Measurements from ENCODE around the gene USP6. TPM values are rescaled to one million over a fixed set of nuclear protein-coding genes. Genes with fewer than 3 reads are reported as not detected.
"Not testable (repeated sequence)": the region's sequence is repeated elsewhere in the genome, so short reads cannot be mapped to it uniquely, and the experiment has no call there.

Gene USP6
- polyA plus RNA-seq: under 1 TPM; 0.02 to 0.04 TPM

DNA sequence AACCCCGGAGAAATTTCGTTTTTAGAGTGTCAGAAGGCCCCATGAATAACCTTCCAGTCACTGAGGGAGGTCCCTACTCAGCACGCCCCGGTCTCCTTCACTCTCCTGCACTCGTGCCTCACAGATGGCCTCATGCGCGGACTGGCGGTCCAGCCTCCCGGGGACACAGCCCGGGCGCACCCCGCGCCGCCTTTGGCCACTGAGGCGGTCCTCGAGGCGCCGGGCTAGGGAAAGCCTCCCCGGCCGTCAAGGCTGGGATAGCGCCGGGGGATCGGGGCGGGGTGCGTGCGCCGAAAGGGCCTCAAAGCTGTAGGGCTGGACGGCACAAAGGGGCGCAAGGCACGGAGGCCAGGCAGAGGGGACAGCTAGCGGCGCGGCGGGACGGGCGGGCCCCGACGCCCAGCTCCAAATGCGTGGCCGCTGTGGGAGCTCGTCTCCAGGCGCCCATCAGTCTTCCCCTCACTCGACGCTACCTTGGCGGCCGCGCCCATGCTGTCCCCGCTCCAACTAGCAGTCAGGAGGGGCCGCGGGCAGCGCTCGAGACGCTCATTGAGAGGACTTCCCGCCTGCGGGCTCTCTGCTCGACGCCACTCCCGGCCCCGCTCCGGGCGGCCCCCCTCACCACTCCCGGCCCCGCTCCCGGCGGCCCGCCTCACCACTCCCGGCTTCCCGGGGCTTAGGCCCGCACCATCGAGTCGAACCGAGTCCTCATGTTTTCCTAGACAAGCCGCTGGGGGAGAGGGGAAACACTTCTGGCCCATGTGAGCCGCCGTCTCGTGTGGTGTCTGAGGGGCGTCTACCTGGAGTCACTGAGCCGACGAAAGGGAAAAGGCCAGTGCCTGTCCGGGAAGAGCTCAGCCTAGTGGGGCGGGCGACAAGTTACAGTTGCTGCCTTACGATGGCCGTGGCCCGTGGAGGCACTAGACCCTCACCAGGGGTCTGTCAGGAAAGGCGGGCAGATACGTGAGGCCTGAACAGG, at the start of gene USP6:
Gene USP6 (plus strand): TSS at position 360 of the 979 bp plus-strand sequence. CDS start 14,336 bp downstream, outside the sequence.
- 24 to 27% methylated on average over 84 to 87 of the region's 87 CpGs for WGBS, 2 donors
- H3K9me3 ChIP-seq (ENCODE audit: control insufficient read depth in 2 of 2, insufficient read depth in 1 of 2, low read depth in 1 of 2, low read length in 1 of 2): peaks cover 0 to 12% of the 10 kb centered on the region in 2 donors
- H3K27me3 ChIP-seq (ENCODE audit: control insufficient read depth in 1 of 2, insufficient read depth in 2 of 2, low read length in 2 of 2): peaks cover 0 to 12% of the 10 kb centered on the region in 2 donors
- H3K4me3 ChIP-seq (ENCODE audit: low read depth in 1 of 2, low read length in 2 of 2): no peak within 1 kb of the TSS
- H3K4me1 ChIP-seq (ENCODE audit: control insufficient read depth in 2 of 2, insufficient read depth in 2 of 2, low read length in 1 of 2): peaks cover 0 to 2% of the 10 kb centered on the region in 2 donors
- H3K36me3 ChIP-seq (ENCODE audit: control insufficient read depth in 2 of 2, insufficient read depth in 2 of 2, low read length in 1 of 2): no peaks in the 10 kb centered on the region
- no peak within 1 kb of the TSS for H3K27ac ChIP-seq (ENCODE audit: low read depth in 2 of 2, low read length in 1 of 2)

DNA sequence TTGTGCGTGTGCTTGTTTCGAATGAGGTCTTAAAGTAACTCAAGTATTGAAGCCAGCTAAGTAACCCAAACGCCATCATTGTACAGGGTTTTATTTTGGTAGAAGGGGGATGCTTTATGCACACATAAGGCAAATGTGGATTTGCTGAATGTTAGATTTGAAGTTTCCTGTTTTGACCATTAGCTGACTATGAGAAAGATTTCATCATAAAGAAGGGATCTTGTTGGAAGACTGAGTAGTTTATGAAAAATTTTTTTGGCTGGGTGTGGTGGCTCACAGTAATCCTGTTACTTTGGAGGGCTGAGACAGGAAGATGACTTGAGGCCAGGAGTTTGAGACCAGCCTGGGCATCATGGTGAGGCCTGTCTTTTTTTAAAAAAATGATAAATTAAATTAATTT, 47.6 kb upstream of the USP6 start:
- H3K36me3 ChIP-seq (ENCODE audit: control insufficient read depth in 2 of 2, insufficient read depth in 2 of 2, low read length in 1 of 2): no peaks in the 10 kb centered on the region
- no peaks in the 10 kb centered on the region for H3K9me3 ChIP-seq (ENCODE audit: control insufficient read depth in 2 of 2, insufficient read depth in 1 of 2, low read depth in 1 of 2, low read length in 1 of 2)
- no peak overlapping the region for H3K4me3 ChIP-seq (ENCODE audit: low read depth in 1 of 2, low read length in 2 of 2)
- no peaks in the 10 kb centered on the region for H3K27me3 ChIP-seq (ENCODE audit: control insufficient read depth in 1 of 2, insufficient read depth in 2 of 2, low read length in 2 of 2)
- no peak overlapping the region for H3K27ac ChIP-seq (ENCODE audit: low read depth in 2 of 2, low read length in 1 of 2)
- 87 to 94% methylated on average over 3 of the region's 3 CpGs for WGBS, 2 donors
- no peaks in the 10 kb centered on the region for H3K4me1 ChIP-seq (ENCODE audit: control insufficient read depth in 2 of 2, insufficient read depth in 2 of 2, low read length in 1 of 2)

DNA sequence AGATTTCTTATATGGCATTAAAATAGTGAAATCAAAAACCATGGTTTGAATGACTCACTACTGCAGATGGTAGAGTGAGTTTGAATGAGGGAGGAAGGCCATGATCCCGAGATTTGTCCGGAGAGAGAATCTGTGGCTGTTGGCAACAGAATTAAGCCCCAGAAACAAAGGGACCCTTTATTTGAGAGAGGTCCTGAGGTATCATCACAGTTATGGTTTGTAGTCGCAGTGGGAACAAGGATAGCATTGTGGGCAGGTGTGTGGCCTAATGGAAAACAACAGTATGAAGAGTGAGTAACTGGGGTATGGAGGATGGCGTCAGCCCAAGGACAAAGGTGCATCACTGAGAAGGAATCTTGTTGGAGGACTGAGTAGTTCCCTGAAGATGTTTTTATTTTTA, 46.1 kb upstream of the USP6 start:
- no peaks in the 10 kb centered on the region for H3K27me3 ChIP-seq (ENCODE audit: control insufficient read depth in 1 of 2, insufficient read depth in 2 of 2, low read length in 2 of 2)
- H3K27ac ChIP-seq (ENCODE audit: low read depth in 2 of 2, low read length in 1 of 2): no peak overlapping the region
- no peaks in the 10 kb centered on the region for H3K4me1 ChIP-seq (ENCODE audit: control insufficient read depth in 2 of 2, insufficient read depth in 2 of 2, low read length in 1 of 2)
- no peak overlapping the region for H3K4me3 ChIP-seq (ENCODE audit: low read depth in 1 of 2, low read length in 2 of 2)
- 74 to 90% methylated on average over 4 of the region's 4 CpGs for WGBS, 2 donors
- no peaks in the 10 kb centered on the region for H3K36me3 ChIP-seq (ENCODE audit: control insufficient read depth in 2 of 2, insufficient read depth in 2 of 2, low read length in 1 of 2)
- H3K9me3 ChIP-seq (ENCODE audit: control insufficient read depth in 2 of 2, insufficient read depth in 1 of 2, low read depth in 1 of 2, low read length in 1 of 2): no peaks in the 10 kb centered on the region

DNA sequence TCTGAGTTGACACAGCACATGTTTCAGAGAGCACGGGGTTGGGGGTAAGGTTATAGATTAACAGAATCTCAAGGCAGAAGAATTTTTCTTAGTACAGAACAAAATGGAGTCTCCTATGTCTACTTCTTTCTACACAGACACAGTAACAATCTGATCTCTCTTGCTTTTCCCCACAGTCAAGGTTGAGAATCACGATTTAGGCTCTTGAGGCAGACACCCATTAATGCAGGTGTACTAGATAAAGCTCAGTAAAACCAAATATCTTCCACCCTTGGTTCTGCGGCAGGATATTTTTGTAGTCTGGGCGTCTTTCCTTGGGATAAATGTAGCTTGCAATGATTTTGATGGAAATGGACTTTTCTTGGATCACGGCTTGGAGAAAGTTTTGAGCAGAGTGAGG, 40.4 kb upstream of the USP6 start:
- not testable (repeated sequence) for H3K4me3 ChIP-seq (ENCODE audit: low read depth in 1 of 2, low read length in 2 of 2); H3K27ac ChIP-seq (ENCODE audit: low read depth in 2 of 2, low read length in 1 of 2); H3K36me3 ChIP-seq (ENCODE audit: control insufficient read depth in 2 of 2, insufficient read depth in 2 of 2, low read length in 1 of 2); H3K4me1 ChIP-seq (ENCODE audit: control insufficient read depth in 2 of 2, insufficient read depth in 2 of 2, low read length in 1 of 2); H3K9me3 ChIP-seq (ENCODE audit: control insufficient read depth in 2 of 2, insufficient read depth in 1 of 2, low read depth in 1 of 2, low read length in 1 of 2); H3K27me3 ChIP-seq (ENCODE audit: control insufficient read depth in 1 of 2, insufficient read depth in 2 of 2, low read length in 2 of 2)
- WGBS, 2 donors: 84 to 85% methylated on average over 4 of the region's 5 CpGs

DNA sequence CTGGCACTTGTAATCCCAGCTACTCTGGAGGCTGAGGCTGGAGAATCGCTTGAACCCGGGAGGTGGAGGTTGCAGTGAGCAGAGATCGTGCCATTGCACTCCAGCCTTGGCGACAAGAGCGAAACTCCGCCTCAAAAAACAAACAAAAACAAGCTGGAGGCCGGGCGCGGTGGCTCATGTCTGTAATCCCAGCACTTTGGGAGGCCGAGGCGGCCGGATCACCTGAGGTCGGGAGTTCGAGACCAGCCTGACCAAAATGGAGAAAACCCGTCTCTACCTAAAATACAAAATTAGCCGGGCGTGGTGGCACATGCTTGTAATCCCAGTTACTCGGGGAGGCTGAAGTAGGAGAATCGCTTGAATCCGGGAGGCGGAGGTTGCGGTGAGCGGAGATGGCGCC, 38.6 kb upstream of the USP6 start:
- H3K27ac ChIP-seq (ENCODE audit: low read depth in 2 of 2, low read length in 1 of 2): peak overlapping the region; percentile 78 to 86
- WGBS, 2 donors: 97 to 98% methylated on average over 24 of the region's 24 CpGs
- not testable (repeated sequence) for H3K27me3 ChIP-seq (ENCODE audit: control insufficient read depth in 1 of 2, insufficient read depth in 2 of 2, low read length in 2 of 2); H3K36me3 ChIP-seq (ENCODE audit: control insufficient read depth in 2 of 2, insufficient read depth in 2 of 2, low read length in 1 of 2); H3K4me1 ChIP-seq (ENCODE audit: control insufficient read depth in 2 of 2, insufficient read depth in 2 of 2, low read length in 1 of 2); H3K9me3 ChIP-seq (ENCODE audit: control insufficient read depth in 2 of 2, insufficient read depth in 1 of 2, low read depth in 1 of 2, low read length in 1 of 2)
- peak overlapping the region in 1 of 2 donors; percentile 78 for H3K4me3 ChIP-seq (ENCODE audit: low read depth in 1 of 2, low read length in 2 of 2)

DNA sequence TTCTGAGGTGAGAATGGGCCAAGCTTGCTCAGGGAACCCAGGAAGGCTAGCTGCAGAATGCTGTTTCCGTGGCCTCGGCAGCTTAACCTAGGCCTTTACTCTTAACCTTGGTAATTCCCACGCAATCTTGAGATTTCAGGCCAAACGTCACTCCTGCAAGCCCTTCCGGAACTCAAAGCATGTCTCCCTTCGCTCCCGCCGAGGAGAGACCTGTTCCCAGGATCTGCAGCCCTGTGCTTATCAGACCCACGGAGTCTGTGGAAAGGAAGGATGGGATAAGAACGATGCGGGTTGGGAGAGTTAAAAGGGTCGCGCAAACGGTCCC, 38.1 kb upstream of the USP6 start:
- peak overlapping the region; percentile 78 to 86 for H3K4me3 ChIP-seq (ENCODE audit: low read depth in 1 of 2, low read length in 2 of 2)
- peaks cover 0 to 2% of the 10 kb centered on the region in 2 donors for H3K9me3 ChIP-seq (ENCODE audit: control insufficient read depth in 2 of 2, insufficient read depth in 1 of 2, low read depth in 1 of 2, low read length in 1 of 2)
- peaks cover 4 to 8% of the 10 kb centered on the region in 2 donors for H3K4me1 ChIP-seq (ENCODE audit: control insufficient read depth in 2 of 2, insufficient read depth in 2 of 2, low read length in 1 of 2)
- H3K36me3 ChIP-seq (ENCODE audit: control insufficient read depth in 2 of 2, insufficient read depth in 2 of 2, low read length in 1 of 2): peaks cover 0 to 3% of the 10 kb centered on the region in 2 donors
- 21 to 26% methylated on average over 14 of the region's 14 CpGs for WGBS, 2 donors
- H3K27me3 ChIP-seq (ENCODE audit: control insufficient read depth in 1 of 2, insufficient read depth in 2 of 2, low read length in 2 of 2): no peaks in the 10 kb centered on the region
- H3K27ac ChIP-seq (ENCODE audit: low read depth in 2 of 2, low read length in 1 of 2): peak overlapping the region; percentile 78 to 86

DNA sequence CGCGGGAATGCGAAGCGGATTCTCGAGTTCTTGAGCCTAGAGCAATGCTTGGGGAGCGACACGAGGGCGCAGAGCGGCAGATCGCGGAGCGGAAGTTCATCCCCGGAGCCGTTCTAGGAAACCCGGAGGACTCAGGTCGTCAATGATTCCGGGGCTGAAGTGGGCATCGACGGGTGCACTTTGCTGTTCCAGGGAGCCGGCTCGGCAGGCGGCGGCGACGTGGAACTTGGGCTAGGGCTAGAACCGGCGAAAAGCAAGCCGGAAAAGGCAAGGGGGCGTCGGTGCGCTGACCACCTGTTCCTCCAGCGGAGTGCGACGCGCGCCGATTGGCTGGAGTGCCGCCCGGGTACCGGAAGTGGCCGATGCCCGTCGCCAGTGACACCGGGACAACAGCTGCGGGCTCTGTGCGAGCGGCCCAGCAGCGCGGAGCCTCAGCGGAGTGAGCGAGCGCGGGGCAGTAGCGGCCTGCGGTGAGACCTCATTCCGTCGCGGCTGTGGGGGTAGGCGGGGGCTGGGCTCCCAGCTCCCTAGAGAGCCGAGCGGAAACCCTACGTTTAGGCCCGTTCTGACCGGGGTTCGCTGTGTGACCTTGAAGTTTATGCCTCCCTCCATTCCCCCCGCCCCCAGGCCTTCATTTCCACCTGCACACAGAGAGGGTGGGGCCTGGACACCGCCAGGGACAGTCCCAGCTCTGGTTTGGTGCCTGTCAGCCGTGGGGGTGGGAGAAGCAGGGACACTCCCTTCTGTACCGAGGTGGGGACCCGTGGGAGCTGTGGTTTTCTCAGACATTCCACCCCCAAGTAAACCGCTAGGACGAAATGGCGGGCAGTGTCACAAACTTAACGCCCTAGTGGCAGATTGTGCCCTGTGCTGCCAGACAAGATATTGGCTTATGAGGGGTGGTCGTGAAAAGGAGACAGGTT, 37.5 kb upstream of the USP6 start, which contains the start of gene ZFP3:
Gene ZFP3 (plus strand): TSS at position 362 of the 923 bp plus-strand sequence. CDS start 13,038 bp downstream, outside the sequence.
- Histone ChIP-seq H3K27me3 (ENCODE audit: control insufficient read depth in 1 of 2, insufficient read depth in 2 of 2, low read length in 2 of 2) (no peaks in the 10 kb centered on the region), H3K9me3 (ENCODE audit: control insufficient read depth in 2 of 2, insufficient read depth in 1 of 2, low read depth in 1 of 2, low read length in 1 of 2) (peaks cover 0 to 2% of the 10 kb centered on the region in 2 donors), H3K4me3 (ENCODE audit: low read depth in 1 of 2, low read length in 2 of 2) (peak within 1 kb of the TSS; percentile 78 to 86), H3K4me1 (ENCODE audit: control insufficient read depth in 2 of 2, insufficient read depth in 2 of 2, low read length in 1 of 2) (peaks cover 4 to 8% of the 10 kb centered on the region in 2 donors), H3K36me3 (ENCODE audit: control insufficient read depth in 2 of 2, insufficient read depth in 2 of 2, low read length in 1 of 2) (peaks cover 0 to 3% of the 10 kb centered on the region in 2 donors), H3K27ac (ENCODE audit: low read depth in 2 of 2, low read length in 1 of 2) (peak within 1 kb of the TSS; percentile 78 to 86)
- 1% methylated on average over 63 to 75 of the region's 75 CpGs for WGBS, 2 donors

DNA sequence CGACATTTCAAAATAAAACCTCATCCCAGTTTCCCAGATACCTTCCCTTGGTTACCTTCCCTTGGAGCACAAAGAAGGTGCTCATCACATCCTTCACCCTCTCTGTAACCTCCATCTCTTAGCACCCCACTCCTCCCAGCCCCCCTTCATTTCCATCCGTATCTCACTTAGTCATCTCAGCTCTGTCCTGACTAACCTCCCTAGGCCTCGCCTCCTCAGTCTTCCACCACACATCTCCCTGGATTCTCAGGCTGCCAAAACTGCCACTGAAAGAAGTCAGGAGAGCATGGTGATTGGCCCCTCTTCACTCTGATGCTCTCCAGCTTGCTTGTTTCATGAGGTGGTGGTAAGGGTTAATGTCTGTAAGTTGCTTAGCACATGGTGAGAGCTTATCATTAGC, 35.2 kb upstream of the USP6 start:
- no peaks in the 10 kb centered on the region for H3K27me3 ChIP-seq (ENCODE audit: control insufficient read depth in 1 of 2, insufficient read depth in 2 of 2, low read length in 2 of 2)
- peaks cover 0 to 2% of the 10 kb centered on the region in 2 donors for H3K9me3 ChIP-seq (ENCODE audit: control insufficient read depth in 2 of 2, insufficient read depth in 1 of 2, low read depth in 1 of 2, low read length in 1 of 2)
- no peak overlapping the region for H3K4me3 ChIP-seq (ENCODE audit: low read depth in 1 of 2, low read length in 2 of 2)
- WGBS, 2 donors: 84 to 91% methylated on average over 3 of the region's 3 CpGs
- H3K4me1 ChIP-seq (ENCODE audit: control insufficient read depth in 2 of 2, insufficient read depth in 2 of 2, low read length in 1 of 2): peaks cover 4 to 8% of the 10 kb centered on the region in 2 donors
- H3K36me3 ChIP-seq (ENCODE audit: control insufficient read depth in 2 of 2, insufficient read depth in 2 of 2, low read length in 1 of 2): peaks cover 0 to 3% of the 10 kb centered on the region in 2 donors
- no peak overlapping the region for H3K27ac ChIP-seq (ENCODE audit: low read depth in 2 of 2, low read length in 1 of 2)

DNA sequence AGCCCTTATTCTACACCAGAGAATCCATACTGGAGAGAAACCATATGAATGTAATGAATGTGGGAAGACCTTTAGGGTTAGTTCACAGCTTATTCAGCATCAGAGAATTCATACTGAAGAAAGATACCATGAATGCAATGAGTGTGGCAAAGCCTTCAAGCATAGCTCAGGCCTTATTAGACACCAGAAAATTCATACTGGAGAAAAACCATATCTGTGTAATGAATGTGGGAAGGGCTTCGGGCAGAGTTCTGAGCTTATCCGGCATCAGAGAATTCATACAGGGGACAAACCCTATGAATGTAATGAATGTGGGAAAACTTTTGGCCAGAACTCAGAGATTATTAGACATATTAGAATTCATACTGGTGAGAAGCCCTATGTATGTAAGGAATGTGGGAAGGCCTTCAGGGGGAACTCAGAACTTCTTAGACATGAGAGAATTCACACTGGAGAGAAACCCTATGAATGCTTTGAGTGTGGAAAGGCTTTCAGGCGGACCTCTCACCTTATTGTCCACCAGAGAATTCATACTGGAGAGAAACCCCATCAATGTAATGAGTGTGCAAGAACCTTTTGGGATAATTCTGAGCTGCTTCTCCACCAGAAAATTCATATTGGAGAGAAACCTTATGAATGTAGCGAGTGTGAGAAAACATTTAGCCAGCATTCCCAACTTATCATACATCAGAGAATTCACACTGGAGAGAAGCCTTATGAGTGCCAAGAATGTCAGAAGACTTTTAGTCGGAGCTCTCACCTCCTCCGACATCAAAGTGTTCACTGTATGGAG, 23.4 kb upstream of the USP6 start:
- Histone ChIP-seq H3K4me1 (ENCODE audit: control insufficient read depth in 2 of 2, insufficient read depth in 2 of 2, low read length in 1 of 2) (peaks cover 0 to 5% of the 10 kb centered on the region in 2 donors), H3K4me3 (ENCODE audit: low read depth in 1 of 2, low read length in 2 of 2) (no peak overlapping the region), H3K36me3 (ENCODE audit: control insufficient read depth in 2 of 2, insufficient read depth in 2 of 2, low read length in 1 of 2) (peaks cover 11 to 15% of the 10 kb centered on the region in 2 donors), H3K27ac (ENCODE audit: low read depth in 2 of 2, low read length in 1 of 2) (no peak overlapping the region), H3K27me3 (ENCODE audit: control insufficient read depth in 1 of 2, insufficient read depth in 2 of 2, low read length in 2 of 2) (peaks cover 0 to 4% of the 10 kb centered on the region in 2 donors), H3K9me3 (ENCODE audit: control insufficient read depth in 2 of 2, insufficient read depth in 1 of 2, low read depth in 1 of 2, low read length in 1 of 2) (peaks cover 19 to 47% of the 10 kb centered on the region in 2 donors)
- 97 to 98% methylated on average over 6 of the region's 6 CpGs for WGBS, 2 donors
